Pancreas (tissue), 10 donors: ENCODE measurements around the gene HMGXB4. TPM values are rescaled to one million over a fixed set of nuclear protein-coding genes. Genes with fewer than 3 reads are reported as not detected.

Experiments used
- ATAC-seq, 4 donors: fragments of 200-7000 bp; cut with Tn5 transposase; one replicate each; pipeline versions ENCODE4 v1.8.0 to v1.9.1; 2020; ENCODE audit warnings: mild to moderate bottlenecking in 4 of 4, moderate library complexity in 4 of 4
- DNase-seq, 6 donors: peaks; one replicate each; pipeline ENCODE4 v3.0.0-alpha.2; 2020
- FAIRE-seq: peaks from 2 replicates; lab custom pipeline; 2012; peaks lifted over from hg19 to GRCh38; lab: Jason Lieb, UNC
- H3K27ac ChIP-seq, 4 donors: fragments of 200-600 bp; sonication (generic); 1 replicate in 3 of 4; 2 replicates in 1 of 4; pipeline versions ENCODE4 v1.5.0 to v1.8.0; 2020
- H3K27me3 ChIP-seq, 4 donors: fragments of 200-600 bp; one replicate each; pipeline ENCODE4 v1.8.0; 2021
- H3K36me3 ChIP-seq, 3 donors: fragments of 200-600 bp; sonication (generic) in 1 of 3; one replicate each; pipeline versions ENCODE4 v1.5.0 to v1.8.0; 2020 to 2021
- H3K4me1 ChIP-seq, 3 donors: fragments of 200-600 bp; one replicate each; pipeline ENCODE4 v1.8.0; 2021
- H3K4me3 ChIP-seq, 4 donors: fragments of 200-600 bp; sonication (generic) in 2 of 4; one replicate each; pipeline versions ENCODE4 v1.5.0 to v1.8.0; 2020 to 2021
- H3K9me3 ChIP-seq, 4 donors: fragments of 200-600 bp; one replicate each; pipeline ENCODE4 v1.8.0; 2021
- CTCF ChIP-seq, 4 donors: fragments of 200-600 bp; sonication (generic) in 3 of 4; IDR thresholded peaks; one replicate each; pipeline versions ENCODE4 v1.5.0 to v1.8.0; 2021; ENCODE audit warnings: antibody characterized with exemption in 4 of 4
- WGBS, 2 donors: extraction: QIAGEN DNeasy Blood & Tissue Kit; methylation state at CpG; one replicate each; pipeline ENCODE4 v1.1.7; 2013; 5-methylcytosine and 5-hydroxymethylcytosine counted together
- intact Hi-C, 3 donors: fragments of 100-400 bp; cut with DNase I; formaldehyde crosslinking; loops; one replicate each; pipeline versions ENCODE4 v1.11.1 to v1.14.2; 2022
- polyA plus RNA-seq, 2 donors: library from polyadenylated mRNA; stranded (reverse); fragments of 200-250 nt; gene quantifications; one replicate each; pipeline ENCODE4 v1.2.3, GENCODE V29; 2013
- total RNA-seq, 6 donors: library from RNA; stranded (reverse); fragmentation: NEBNext Ultra II Directional in 4 of 6; extraction: Animal tissue kit (Norgen Biotek cat#: 25700) in 4 of 6; gene quantifications; one replicate each; pipeline versions ENCODE4 v1.2.1 to v1.2.4, GENCODE V29; 2021 to 2023
- donor health status: healthy with polysubstance abuse.
- donor health status: DM: no; HTN: no; CAD: no; lungs with moderate emphysema.
- donor health status: DM: no; HTN: no; CAD: no.
- donor health status: control.
- donor health status: control.
- donor health status: Bipolar disorder and iron deficiency.
- donor health status: DM: yes; HTN: yes; CAD: no.
- donor health status: DM: no; HTN: no; CAD: no.
- donor health status: DM: no; HTN: no; CAD: no.
- donor health status: DM: yes; HTN: yes; CAD: no.

Gene HMGXB4
- total and polyA plus RNA-seq, 8 donors = 4.8 to 10.1 (median 6.0) TPM

GRCh38 chr22:35311551-35311999, 54.3 kb downstream of the HMGXB4 start:
- Histone ChIP-seq H3K27ac (peak overlapping the region in 2 of 4 donors; percentile 27 to 74), H3K4me1 (peaks cover 5 to 21% (median 7%) of the 10 kb centered on the region in 3 donors), H3K36me3 (no peaks in the 10 kb centered on the region), H3K27me3 (no peaks in the 10 kb centered on the region), H3K4me3 (no peak overlapping the region), H3K9me3 (no peaks in the 10 kb centered on the region)
- no peak for TF ChIP-seq CTCF (IDR thresholded peaks at IDR 0.05)
- FAIRE-seq = no peak
- ATAC-seq = no peak
- WGBS, 2 donors = 89 to 90% methylated on average over 8 of the region's 8 CpGs
- intact Hi-C loops = no loop called here
- DNase-seq = peak in 2 of 6 donors; percentile 8 to 34

- H3K4me1 ChIP-seq = peaks cover 5 to 21% (median 7%) of the 10 kb centered on the region in 3 donors
- intact Hi-C loops = no loop called here
- no peaks in the 10 kb centered on the region for H3K36me3 ChIP-seq
- H3K27ac ChIP-seq = peak overlapping the region; percentile 16 to 74 (median 49)
- H3K27me3 ChIP-seq = no peaks in the 10 kb centered on the region
- peak; percentile 41 to 55 (median 48) for ATAC-seq
- WGBS, 2 donors = 66 to 67% methylated on average over 13 of the region's 13 CpGs
- no peaks in the 10 kb centered on the region for H3K9me3 ChIP-seq
- FAIRE-seq = no peak
- no peak for TF ChIP-seq CTCF (IDR thresholded peaks at IDR 0.05)
- DNase-seq = peak in 4 of 6 donors; percentile 34 to 43 (median 40)
- H3K4me3 ChIP-seq = no peak overlapping the region
Observed at GRCh38 chr22:35312198-35313059, 55.1 kb downstream of the HMGXB4 start.

GRCh38 chr22:35313311-35314121, 56.2 kb downstream of the HMGXB4 start:
- peaks cover 5 to 21% (median 7%) of the 10 kb centered on the region in 3 donors for H3K4me1 ChIP-seq
- 42 to 46% methylated on average over 14 of the region's 14 CpGs for WGBS, 2 donors
- no peaks in the 10 kb centered on the region for H3K27me3 ChIP-seq
- ATAC-seq (peak; percentile 41 to 61 (median 59)), DNase-seq (peak in 2 of 6 donors; percentile 40 to 48), FAIRE-seq (no peak)
- no peak overlapping the region for H3K4me3 ChIP-seq
- TF ChIP-seq CTCF (IDR thresholded peaks at IDR 0.05) = no peak
- H3K9me3 ChIP-seq = no peaks in the 10 kb centered on the region
- no peaks in the 10 kb centered on the region for H3K36me3 ChIP-seq
- intact Hi-C loops = no loop called here
- H3K27ac ChIP-seq = peak overlapping the region; percentile 16 to 74 (median 49)

- DNase-seq (peak in 2 of 6 donors; percentile 9 to 21), FAIRE-seq (no peak), ATAC-seq (no peak)
- Histone ChIP-seq H3K9me3 (no peaks in the 10 kb centered on the region), H3K4me3 (no peak overlapping the region), H3K36me3 (peaks cover 0 to 4% (median 0%) of the 10 kb centered on the region in 3 donors), H3K27me3 (no peaks in the 10 kb centered on the region), H3K27ac (peak overlapping the region; percentile 16 to 74 (median 49)), H3K4me1 (peaks cover 5 to 21% (median 7%) of the 10 kb centered on the region in 3 donors)
- 89% methylated on average over 16 of the region's 16 CpGs for WGBS, 2 donors
- TF ChIP-seq CTCF (IDR thresholded peaks at IDR 0.05) = no peak
- intact Hi-C loops = no loop called here
Observed at GRCh38 chr22:35314161-35314942, 57.1 kb downstream of the HMGXB4 start.
